T-helper 17 cell (primary cell): ENCODE results near the gene GOLGA3. TPM values are rescaled to one million over a fixed set of nuclear protein-coding genes. Genes with fewer than 3 reads are reported as not detected.
"Not testable (repeated sequence)": the region's sequence is repeated elsewhere in the genome, so short reads cannot be mapped to it uniquely, and the experiment has no call there.

Experiments
- ATAC-seq: fragments of 150-1000 bp; cut with Tn5 transposase; 2 replicates; pipeline ENCODE4 v1.10.0; 2021; ENCODE audit warnings: mild to moderate bottlenecking, moderate library complexity
- DNase-seq, 3 donors: peaks; one replicate each; pipeline versions ENCODE4 v3.0.0 to v3.0.0-alpha.2; 2020 to 2021
- H3K9me3 ChIP-seq: one replicate; pipeline ENCODE4 v1.7.0; 2013; ENCODE audit warnings: low read length, mild to moderate bottlenecking; ENCODE audit not compliant: control insufficient read depth, poor library complexity, severe bottlenecking
- H3K27ac Mint-ChIP-seq: one replicate; pipeline ENCODE4 v1.8.0; 2022; ENCODE audit warnings: mild to moderate bottlenecking, moderate library complexity, mixed read lengths
- H3K27me3 Mint-ChIP-seq: one replicate; pipeline ENCODE4 v1.8.0; 2022; ENCODE audit warnings: mixed read lengths
- H3K36me3 Mint-ChIP-seq: one replicate; pipeline ENCODE4 v1.8.0; 2022; ENCODE audit warnings: low read depth, mixed read lengths
- H3K4me1 Mint-ChIP-seq: one replicate; pipeline ENCODE4 v1.8.0; 2022; ENCODE audit warnings: mild to moderate bottlenecking, mixed read lengths
- H3K4me3 Mint-ChIP-seq: one replicate; pipeline ENCODE4 v1.8.0; 2022; ENCODE audit warnings: mild to moderate bottlenecking, moderate library complexity, mixed read lengths
- total RNA-seq, 4 donors: library from RNA in 2 of 4; stranded (reverse) in 2 of 4; gene quantifications; one replicate each; pipeline ENCODE4 v1.2.3 and lab custom pipeline; 2022 to 2026

The GOLGA3 gene
- 10 to 100 TPM; 44.0 to 45.4 TPM for total RNA-seq
- 163 to 221 reads per million in 2 donors for total RNA-seq (lab: John Stamatoyannopoulos, UW)

GRCh38 chr12:132828706-132829534 is at the start of gene GOLGA3:
Gene GOLGA3, minus strand, starts transcription at chr12:132828869. Its CDS starts 6,741 bp downstream, at chr12:132822128.
- H3K27me3 Mint-ChIP-seq = no peaks in the 10 kb centered on the region
- peaks cover 26% of the 10 kb centered on the region for H3K4me1 Mint-ChIP-seq
- peak within 1 kb of the TSS; percentile 97 for H3K4me3 Mint-ChIP-seq
- peaks cover 2% of the 10 kb centered on the region for H3K36me3 Mint-ChIP-seq
- peak; percentile 94 for ATAC-seq
- peak; percentile 93 to 95 (median 94) for DNase-seq
- H3K9me3 ChIP-seq = no peaks in the 10 kb centered on the region
- H3K27ac Mint-ChIP-seq = peak within 1 kb of the TSS; percentile 98

DNA sequence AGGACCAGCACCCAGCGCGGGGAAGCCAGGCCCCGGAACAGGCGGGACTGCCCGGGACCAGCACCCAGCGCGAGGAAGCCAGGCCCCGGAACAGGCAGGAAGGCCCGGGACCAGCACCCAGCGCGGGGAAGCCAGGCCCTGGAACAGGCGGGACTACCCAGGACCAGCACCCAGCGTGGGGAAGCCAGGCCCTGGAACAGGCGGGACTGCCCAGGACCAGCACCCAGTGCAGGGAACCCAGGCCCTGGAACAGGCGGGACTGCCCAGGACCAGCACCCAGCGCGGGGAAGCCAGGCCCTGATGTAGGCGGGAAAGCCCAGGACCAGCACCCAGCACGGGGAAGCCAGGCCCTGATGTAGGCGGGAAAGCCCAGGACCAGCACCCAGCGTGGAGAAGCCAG is 46.0 kb upstream of the GOLGA3 start:
- not testable (repeated sequence) for DNase-seq, H3K4me1 Mint-ChIP-seq, H3K4me3 Mint-ChIP-seq, H3K9me3 ChIP-seq, H3K27ac Mint-ChIP-seq, ATAC-seq, H3K36me3 Mint-ChIP-seq, H3K27me3 Mint-ChIP-seq

GRCh38 chr12:132874175-132874574 is 45.5 kb upstream of the GOLGA3 start:
- H3K27me3 Mint-ChIP-seq = no peaks in the 10 kb centered on the region
- peak overlapping the region; percentile 65 for H3K27ac Mint-ChIP-seq
- peak overlapping the region; percentile 31 for H3K4me3 Mint-ChIP-seq
- H3K4me1 Mint-ChIP-seq = peaks cover 5% of the 10 kb centered on the region
- no peak for DNase-seq
- H3K9me3 ChIP-seq = no peaks in the 10 kb centered on the region
- H3K36me3 Mint-ChIP-seq = peaks cover 7% of the 10 kb centered on the region
- no peak for ATAC-seq

DNA sequence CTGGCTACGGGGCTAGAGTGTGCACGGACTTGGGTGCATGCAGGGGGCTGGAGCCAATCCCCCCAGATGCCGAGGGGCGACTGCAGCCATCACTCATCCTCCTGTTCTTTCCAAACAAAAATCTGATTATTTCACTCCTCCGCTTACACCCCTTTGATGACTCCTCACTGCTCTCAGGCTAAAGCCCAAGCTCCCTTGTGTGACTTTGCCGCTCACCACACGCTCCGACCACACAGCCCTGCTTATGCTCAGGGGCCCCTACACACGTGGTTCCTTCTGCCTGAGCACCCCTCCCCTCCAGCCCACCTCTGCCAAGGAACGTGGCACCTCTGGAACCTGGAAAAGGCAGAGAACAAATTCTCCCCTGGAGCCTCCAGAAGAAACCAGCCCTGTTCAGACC is 45.1 kb upstream of the GOLGA3 start:
- H3K36me3 Mint-ChIP-seq = peaks cover 7% of the 10 kb centered on the region
- DNase-seq = no peak
- H3K9me3 ChIP-seq = no peaks in the 10 kb centered on the region
- peak overlapping the region; percentile 65 for H3K27ac Mint-ChIP-seq
- no peaks in the 10 kb centered on the region for H3K27me3 Mint-ChIP-seq
- no peak for ATAC-seq
- peaks cover 5% of the 10 kb centered on the region for H3K4me1 Mint-ChIP-seq
- peak overlapping the region; percentile 31 for H3K4me3 Mint-ChIP-seq

- no peak overlapping the region for H3K4me3 Mint-ChIP-seq
- peak overlapping the region; percentile 57 for H3K27ac Mint-ChIP-seq
- ATAC-seq (peak; percentile 71), DNase-seq (no peak)
- H3K27me3 Mint-ChIP-seq = no peaks in the 10 kb centered on the region
- peaks cover 7% of the 10 kb centered on the region for H3K36me3 Mint-ChIP-seq
- H3K9me3 ChIP-seq = no peaks in the 10 kb centered on the region
- H3K4me1 Mint-ChIP-seq = peaks cover 5% of the 10 kb centered on the region
These were observed 44.3 kb upstream of the GOLGA3 start for GRCh38 chr12:132872975-132873421.

DNA sequence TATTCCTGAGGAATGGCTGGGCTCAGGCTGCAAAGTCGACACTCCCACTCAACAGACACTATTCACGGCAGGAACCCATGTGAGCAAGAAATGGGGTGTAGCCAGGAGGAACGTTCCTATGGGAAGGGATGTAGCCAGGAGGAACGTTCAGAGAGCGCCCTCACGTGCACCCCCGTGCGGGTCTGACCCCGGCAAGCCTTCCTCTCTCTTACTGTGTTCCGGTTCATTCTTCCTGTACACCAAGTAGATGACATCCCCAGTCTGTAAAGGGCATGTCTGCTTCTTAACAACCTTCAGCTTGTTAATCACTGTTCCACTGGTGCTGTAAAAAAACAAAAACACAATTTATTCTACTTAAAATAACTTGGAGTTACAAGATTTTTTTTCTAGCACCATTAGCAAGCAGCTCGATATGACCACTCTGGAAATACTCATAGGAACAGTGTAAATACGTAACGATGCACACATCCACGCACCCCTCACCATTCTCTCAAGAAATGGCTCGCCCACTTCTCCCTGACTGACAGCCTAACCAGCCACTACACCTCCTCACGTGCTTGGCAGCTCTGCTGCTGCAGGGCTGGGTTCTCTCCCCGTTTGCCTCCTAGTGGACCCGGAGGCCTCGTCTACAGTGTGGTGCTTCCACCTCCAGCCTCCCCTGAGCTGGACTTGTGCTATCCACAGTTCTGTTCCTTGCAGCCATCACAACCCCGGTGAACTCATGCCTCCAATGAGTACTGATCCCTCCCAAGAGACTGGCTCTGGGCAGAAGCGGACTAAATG is 43.6 kb upstream of the GOLGA3 start:
- no peak for DNase-seq

GRCh38 chr12:132869551-132869950 is 40.9 kb upstream of the GOLGA3 start:
- peaks cover 16% of the 10 kb centered on the region for H3K4me1 Mint-ChIP-seq
- ATAC-seq = no peak
- no peak for DNase-seq
- no peak overlapping the region for H3K27ac Mint-ChIP-seq
- H3K9me3 ChIP-seq = no peaks in the 10 kb centered on the region
- H3K36me3 Mint-ChIP-seq = no peaks in the 10 kb centered on the region
- H3K27me3 Mint-ChIP-seq = no peaks in the 10 kb centered on the region
- H3K4me3 Mint-ChIP-seq = no peak overlapping the region

More for the DNA sequence above, 43.6 kb upstream of the GOLGA3 start:
- Mint-ChIP-seq H3K27me3 (no peaks in the 10 kb centered on the region), H3K4me1 (peaks cover 9% of the 10 kb centered on the region), H3K27ac (peak overlapping the region; percentile 57), H3K4me3 (no peak overlapping the region), H3K36me3 (peaks cover 7% of the 10 kb centered on the region)
- no peaks in the 10 kb centered on the region for H3K9me3 ChIP-seq
- ATAC-seq = no peak

DNA sequence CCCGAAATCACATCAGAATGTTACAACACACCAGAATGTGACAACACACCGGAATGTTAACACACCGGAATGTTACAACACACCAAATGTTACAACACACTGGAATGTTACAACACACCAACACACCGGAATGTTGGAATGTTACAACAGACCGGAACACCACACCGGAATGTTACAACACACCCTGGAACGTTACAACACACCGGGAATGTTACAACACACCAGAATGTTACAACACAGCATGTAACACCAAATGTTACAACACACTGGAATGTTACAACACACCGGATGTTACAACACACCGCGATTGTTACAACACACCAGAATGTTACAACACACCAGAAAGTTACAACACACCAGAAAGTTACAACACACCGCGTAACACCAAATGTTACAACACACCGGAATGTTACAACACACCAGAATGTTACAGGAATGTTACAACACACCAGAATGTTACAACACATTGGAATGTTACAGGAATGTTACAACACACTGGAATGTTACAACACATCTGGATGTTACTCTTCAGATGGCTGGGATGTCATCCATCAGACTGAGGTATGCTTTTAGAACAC is 37.7 kb upstream of the GOLGA3 start:
- no peaks in the 10 kb centered on the region for H3K36me3 Mint-ChIP-seq
- no peaks in the 10 kb centered on the region for H3K9me3 ChIP-seq
- no peak for DNase-seq
- no peaks in the 10 kb centered on the region for H3K27me3 Mint-ChIP-seq
- peak overlapping the region; percentile 84 for H3K27ac Mint-ChIP-seq
- H3K4me1 Mint-ChIP-seq = peaks cover 13% of the 10 kb centered on the region
- no peak for ATAC-seq
- peak overlapping the region; percentile 64 for H3K4me3 Mint-ChIP-seq

DNA sequence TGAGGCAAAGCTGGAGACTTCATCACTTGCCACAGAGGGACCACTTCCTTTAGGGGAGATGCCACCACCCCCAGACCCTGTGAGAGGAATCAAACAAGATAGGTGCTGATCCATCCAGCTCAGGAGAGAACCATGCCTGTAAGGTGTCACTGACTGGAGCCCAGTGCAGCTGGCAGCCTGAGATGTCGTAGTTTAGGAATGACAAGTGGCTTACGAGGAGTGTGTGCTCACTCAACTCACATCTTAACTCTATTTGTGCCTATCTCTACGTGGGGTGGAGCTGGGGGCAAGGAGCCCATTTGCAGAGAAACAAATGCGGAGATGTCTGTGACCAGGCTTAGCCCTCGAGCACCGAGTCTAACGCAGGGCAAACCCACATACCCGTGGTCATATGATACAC is 32.9 kb upstream of the GOLGA3 start:
- Mint-ChIP-seq H3K4me3 (no peak overlapping the region), H3K27me3 (no peaks in the 10 kb centered on the region), H3K27ac (no peak overlapping the region), H3K36me3 (peaks cover 5% of the 10 kb centered on the region), H3K4me1 (peaks cover 4% of the 10 kb centered on the region)
- ATAC-seq = no peak
- no peak for DNase-seq
- H3K9me3 ChIP-seq = no peaks in the 10 kb centered on the region

DNA sequence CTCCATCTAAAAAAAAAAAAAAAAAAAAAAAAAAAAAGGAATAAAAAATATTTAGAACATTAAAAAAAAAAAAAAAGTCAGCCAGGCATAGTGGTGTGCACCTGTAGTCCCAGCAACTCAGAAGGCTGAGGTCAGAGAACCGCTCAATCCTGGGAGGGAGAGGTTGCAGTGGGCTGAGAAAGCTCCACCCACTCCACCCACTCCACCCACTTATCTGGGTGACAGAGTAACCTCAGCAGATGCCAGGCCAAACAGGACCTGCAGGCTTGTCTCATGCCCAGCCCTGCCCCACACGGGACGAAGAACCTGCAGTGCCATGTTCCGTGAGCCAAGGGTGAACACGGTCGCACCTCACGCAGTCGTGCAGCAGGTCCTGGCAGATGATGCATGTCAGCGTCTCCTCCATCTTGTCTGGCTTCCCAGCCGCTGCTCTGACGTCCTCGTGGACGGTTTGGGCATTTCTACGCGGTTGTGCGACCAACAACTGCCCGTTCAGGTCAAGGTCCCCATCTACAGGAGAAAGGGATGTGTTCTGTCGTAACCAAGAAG is 30.1 kb upstream of the GOLGA3 start:
- peaks cover 5% of the 10 kb centered on the region for H3K36me3 Mint-ChIP-seq
- H3K4me1 Mint-ChIP-seq = no peaks in the 10 kb centered on the region

DNA sequence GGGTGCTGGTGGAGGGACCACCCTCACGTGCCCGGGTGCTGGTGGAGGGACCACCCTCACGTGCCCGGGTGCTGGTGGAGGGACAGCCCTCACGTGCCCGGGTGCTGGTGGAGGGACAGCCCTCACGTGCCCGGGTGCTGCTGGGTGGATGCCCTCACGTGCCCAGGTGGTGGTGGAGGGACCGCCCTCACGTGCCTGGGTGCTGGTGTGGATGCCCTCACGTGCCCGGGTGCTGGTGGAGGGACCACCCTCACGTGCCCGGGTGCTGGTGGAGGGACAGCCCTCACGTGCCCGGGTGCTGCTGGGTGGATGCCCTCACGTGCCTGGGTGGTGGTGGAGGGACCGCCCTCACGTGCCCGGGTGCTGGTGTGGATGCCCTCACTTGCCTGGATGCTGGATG is 28.4 kb upstream of the GOLGA3 start:
- DNase-seq, H3K36me3 Mint-ChIP-seq, H3K4me1 Mint-ChIP-seq, H3K4me3 Mint-ChIP-seq, H3K27me3 Mint-ChIP-seq, ATAC-seq, H3K27ac Mint-ChIP-seq, H3K9me3 ChIP-seq: not testable (repeated sequence)

More for the DNA sequence above, 30.1 kb upstream of the GOLGA3 start:
- ATAC-seq (no peak), DNase-seq (no peak)
- no peak overlapping the region for H3K4me3 Mint-ChIP-seq
- H3K27me3 Mint-ChIP-seq = no peaks in the 10 kb centered on the region
- H3K27ac Mint-ChIP-seq = no peak overlapping the region
- no peaks in the 10 kb centered on the region for H3K9me3 ChIP-seq

DNA sequence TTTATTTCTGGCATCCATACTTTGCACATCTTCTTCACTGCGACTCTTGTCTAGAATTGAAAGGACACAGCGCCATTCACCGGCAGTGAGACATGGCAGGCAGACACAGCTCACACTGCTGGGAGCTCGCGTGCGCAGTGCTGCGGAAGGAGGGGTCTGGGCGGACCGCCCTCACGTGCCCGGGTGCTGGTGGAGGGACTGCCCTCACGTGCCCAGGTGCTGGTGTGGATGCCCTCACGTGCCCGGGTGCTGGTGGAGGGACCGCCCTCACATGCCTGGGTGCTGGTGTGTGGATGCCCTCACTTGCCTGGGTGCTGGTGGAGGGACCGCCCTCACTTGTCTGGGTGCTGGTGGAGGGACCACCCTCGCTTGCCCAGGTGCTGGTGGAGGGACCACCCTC is 27.9 kb upstream of the GOLGA3 start:
- Mint-ChIP-seq H3K36me3 (peaks cover 5% of the 10 kb centered on the region), H3K27me3 (no peaks in the 10 kb centered on the region), H3K4me1 (no peaks in the 10 kb centered on the region), H3K27ac (no peak overlapping the region), H3K4me3 (no peak overlapping the region)
- DNase-seq (no peak), ATAC-seq (no peak)
- no peaks in the 10 kb centered on the region for H3K9me3 ChIP-seq

GRCh38 chr12:132855211-132855610 is 26.5 kb upstream of the GOLGA3 start:
- H3K36me3 Mint-ChIP-seq, ATAC-seq, DNase-seq, H3K27me3 Mint-ChIP-seq, H3K4me1 Mint-ChIP-seq, H3K4me3 Mint-ChIP-seq, H3K9me3 ChIP-seq: not testable (repeated sequence)
- H3K27ac Mint-ChIP-seq = peak overlapping the region; percentile 54
